Neural progenitor cell (in vitro differentiated cells): Measurements from ENCODE around the gene LARGE1.

Source experiments
- CTCF ChIP-seq: fragments of 200-600 bp; sonication (generic); IDR thresholded peaks from 2 replicates; pipeline ENCODE4 v1.5.1; 2017; ENCODE audit warnings: antibody characterized with exemption, mild to moderate bottlenecking
- EZH2phosphoT487 ChIP-seq: fragments of 200-600 bp; sonication (generic); IDR thresholded peaks from 2 replicates; pipeline ENCODE4 v1.6.1; 2017; ENCODE audit warnings: antibody characterized with exemption

DNA sequence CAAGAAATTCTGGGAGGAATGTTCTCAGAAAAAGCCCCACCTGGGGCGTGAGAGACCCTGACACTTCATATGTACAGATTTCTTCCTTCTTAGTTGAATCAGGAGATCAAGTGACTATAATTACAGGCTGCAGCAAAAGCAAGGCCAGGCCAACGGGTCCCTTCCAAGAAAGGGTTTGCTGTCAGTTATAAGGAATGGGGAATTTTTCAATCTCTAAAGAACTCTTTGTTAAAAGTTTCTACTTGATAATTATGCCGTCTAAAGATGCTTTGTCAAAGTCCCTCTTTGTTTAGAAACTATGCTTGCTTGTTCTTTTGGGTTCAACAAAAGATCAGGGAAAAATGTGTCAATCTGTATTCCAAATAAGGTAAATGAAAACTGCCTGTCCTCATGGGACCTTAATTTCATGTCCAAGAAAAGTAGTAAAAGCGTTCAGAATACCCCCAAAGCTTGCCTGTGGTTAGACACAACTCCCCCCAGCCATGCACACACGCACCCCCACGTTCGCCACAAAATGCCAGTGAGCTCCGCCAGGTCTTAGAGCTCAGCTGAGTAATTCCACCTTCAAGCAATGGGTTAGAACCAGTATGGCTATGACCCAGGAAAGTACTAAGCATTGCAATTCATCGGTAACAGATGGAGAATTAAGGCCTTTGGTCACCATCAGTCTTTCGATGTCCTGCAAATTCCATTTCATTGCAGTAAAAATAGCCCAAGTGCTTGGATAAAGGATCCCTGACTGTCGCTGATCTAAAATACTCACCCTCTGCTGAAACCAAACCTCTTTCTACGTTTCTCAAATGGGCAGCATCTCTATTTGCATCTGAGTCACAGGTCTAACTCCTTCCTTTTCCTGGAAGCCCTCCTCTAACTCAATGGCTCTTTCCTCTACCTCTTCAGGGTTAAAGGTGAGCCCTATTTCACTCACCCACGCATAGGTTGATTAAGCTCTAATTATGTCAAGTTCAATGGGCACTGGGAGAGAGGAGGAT is 442.9 kb downstream of the LARGE1 start:
- TF ChIP-seq EZH2phosphoT487 (no peak), CTCF (no peak)
